Effector memory CD8-positive, alpha-beta T cell (primary cell): ENCODE results near the gene CPNE1.

Source experiments
- ATAC-seq: fragments of 150-1000 bp; cut with Tn5 transposase; replicated peaks from 2 replicates; pipeline ENCODE4 v1.10.0; 2021; ENCODE audit warnings: mild to moderate bottlenecking, moderate library complexity
- DNase-seq, 3 experiments: peaks; one replicate each; pipeline ENCODE4 v3.0.0; 2021
- H3K27ac Mint-ChIP-seq, 2 donors: one replicate each; pipeline ENCODE4 v1.8.0; 2022; ENCODE audit warnings: mild to moderate bottlenecking in 2 of 2, mixed read lengths in 2 of 2, moderate library complexity in 2 of 2
- H3K27me3 Mint-ChIP-seq, 2 donors: one replicate each; pipeline ENCODE4 v1.8.0; 2022; ENCODE audit warnings: mixed read lengths in 2 of 2
- H3K36me3 Mint-ChIP-seq: one replicate; pipeline ENCODE4 v1.8.0; 2022; ENCODE audit warnings: mild to moderate bottlenecking, moderate library complexity, mixed read lengths; ENCODE audit not compliant: insufficient read depth
- H3K4me1 Mint-ChIP-seq, 2 donors: one replicate each; pipeline ENCODE4 v1.8.0; 2022; ENCODE audit warnings: low read depth in 2 of 2, mixed read lengths in 2 of 2
- H3K4me3 Mint-ChIP-seq, 2 donors: one replicate each; pipeline ENCODE4 v1.8.0; 2022; ENCODE audit warnings: mild to moderate bottlenecking in 2 of 2, mixed read lengths in 2 of 2, moderate library complexity in 2 of 2
- H3K9me3 Mint-ChIP-seq, 2 donors: one replicate each; pipeline ENCODE4 v1.8.0; 2022; ENCODE audit warnings: mixed read lengths in 2 of 2

The CPNE1 gene

GRCh38 chr20:35602851-35603495 lies 61.7 kb downstream of the CPNE1 start:
- Mint-ChIP-seq H3K27ac (no peak overlapping the region), H3K27me3 (peaks cover 14 to 29% of the 10 kb centered on the region in 2 donors), H3K36me3 (peaks cover 3% of the 10 kb centered on the region), H3K4me1 (peaks cover 8 to 11% of the 10 kb centered on the region in 2 donors), H3K4me3 (peak overlapping the region; percentile 80 to 81), H3K9me3 (no peaks in the 10 kb centered on the region)
- DNase-seq = no peak
- ATAC-seq = no peak

GRCh38 chr20:35601990-35602389 lies 62.7 kb downstream of the CPNE1 start:
- H3K9me3 Mint-ChIP-seq = no peaks in the 10 kb centered on the region
- peaks cover 18 to 29% of the 10 kb centered on the region in 2 donors for H3K27me3 Mint-ChIP-seq
- H3K27ac Mint-ChIP-seq = no peak overlapping the region
- H3K4me3 Mint-ChIP-seq = peak overlapping the region; percentile 80 to 81
- DNase-seq = no peak
- ATAC-seq = no peak
- peaks cover 8 to 11% of the 10 kb centered on the region in 2 donors for H3K4me1 Mint-ChIP-seq
- H3K36me3 Mint-ChIP-seq = peaks cover 3% of the 10 kb centered on the region

- H3K4me3 Mint-ChIP-seq = peak overlapping the region; percentile 80 to 81
- peaks cover 3% of the 10 kb centered on the region for H3K36me3 Mint-ChIP-seq
- H3K9me3 Mint-ChIP-seq = no peaks in the 10 kb centered on the region
- peaks cover 21 to 29% of the 10 kb centered on the region in 2 donors for H3K27me3 Mint-ChIP-seq
- peaks cover 8 to 11% of the 10 kb centered on the region in 2 donors for H3K4me1 Mint-ChIP-seq
- ATAC-seq (peak; percentile 94), DNase-seq (peak; percentile 73 to 75 (median 75))
- H3K27ac Mint-ChIP-seq = peak overlapping the region; percentile 55 to 62
Observed at GRCh38 chr20:35600993-35601973, 63.4 kb downstream of the CPNE1 start.

GRCh38 chr20:35600176-35600992 lies 64.3 kb downstream of the CPNE1 start:
- Mint-ChIP-seq H3K36me3 (peaks cover 3% of the 10 kb centered on the region), H3K4me3 (peak overlapping the region; percentile 80 to 81), H3K4me1 (peaks cover 8 to 11% of the 10 kb centered on the region in 2 donors), H3K27me3 (peaks cover 21 to 29% of the 10 kb centered on the region in 2 donors), H3K9me3 (no peaks in the 10 kb centered on the region), H3K27ac (peak overlapping the region in 1 of 2 donors; percentile 55)
- DNase-seq = no peak
- ATAC-seq = no peak

- peaks cover 6 to 11% of the 10 kb centered on the region in 2 donors for H3K4me1 Mint-ChIP-seq
- H3K27me3 Mint-ChIP-seq = peaks cover 21 to 29% of the 10 kb centered on the region in 2 donors
- DNase-seq (no peak), ATAC-seq (no peak)
- no peak overlapping the region for H3K4me3 Mint-ChIP-seq
- H3K36me3 Mint-ChIP-seq = no peaks in the 10 kb centered on the region
- no peaks in the 10 kb centered on the region for H3K9me3 Mint-ChIP-seq
- H3K27ac Mint-ChIP-seq = no peak overlapping the region
Observed at GRCh38 chr20:35599776-35600120, 65.0 kb downstream of the CPNE1 start.

GRCh38 chr20:35598899-35599775 lies 65.6 kb downstream of the CPNE1 start:
- Mint-ChIP-seq H3K4me3 (no peak overlapping the region), H3K36me3 (no peaks in the 10 kb centered on the region), H3K4me1 (peaks cover 6 to 11% of the 10 kb centered on the region in 2 donors), H3K9me3 (no peaks in the 10 kb centered on the region), H3K27me3 (peaks cover 21 to 29% of the 10 kb centered on the region in 2 donors), H3K27ac (no peak overlapping the region)
- ATAC-seq (no peak), DNase-seq (no peak)

GRCh38 chr20:35598476-35598875 lies 66.2 kb downstream of the CPNE1 start:
- H3K27me3 Mint-ChIP-seq = peaks cover 21 to 29% of the 10 kb centered on the region in 2 donors
- ATAC-seq (no peak), DNase-seq (no peak)
- H3K4me1 Mint-ChIP-seq = peaks cover 6 to 11% of the 10 kb centered on the region in 2 donors
- no peaks in the 10 kb centered on the region for H3K9me3 Mint-ChIP-seq
- H3K27ac Mint-ChIP-seq = no peak overlapping the region
- H3K4me3 Mint-ChIP-seq = no peak overlapping the region
- no peaks in the 10 kb centered on the region for H3K36me3 Mint-ChIP-seq

- no peak overlapping the region for H3K27ac Mint-ChIP-seq
- H3K9me3 Mint-ChIP-seq = no peaks in the 10 kb centered on the region
- ATAC-seq (no peak), DNase-seq (no peak)
- no peak overlapping the region for H3K4me3 Mint-ChIP-seq
- peaks cover 6 to 11% of the 10 kb centered on the region in 2 donors for H3K4me1 Mint-ChIP-seq
- H3K36me3 Mint-ChIP-seq = no peaks in the 10 kb centered on the region
- peaks cover 21 to 29% of the 10 kb centered on the region in 2 donors for H3K27me3 Mint-ChIP-seq
Observed at GRCh38 chr20:35597186-35597585, 67.5 kb downstream of the CPNE1 start.

GRCh38 chr20:35595901-35596300 lies 68.8 kb downstream of the CPNE1 start:
- Mint-ChIP-seq H3K4me1 (peaks cover 4% of the 10 kb centered on the region in 2 donors), H3K36me3 (no peaks in the 10 kb centered on the region), H3K4me3 (no peak overlapping the region), H3K9me3 (no peaks in the 10 kb centered on the region), H3K27me3 (peaks cover 18 to 22% of the 10 kb centered on the region in 2 donors), H3K27ac (no peak overlapping the region)
- DNase-seq (no peak), ATAC-seq (no peak)

GRCh38 chr20:35595456-35595855 lies 69.2 kb downstream of the CPNE1 start:
- DNase-seq (no peak), ATAC-seq (no peak)
- Mint-ChIP-seq H3K9me3 (no peaks in the 10 kb centered on the region), H3K4me3 (no peak overlapping the region), H3K27ac (no peak overlapping the region), H3K4me1 (no peaks in the 10 kb centered on the region), H3K36me3 (no peaks in the 10 kb centered on the region), H3K27me3 (peaks cover 14 to 18% of the 10 kb centered on the region in 2 donors)

GRCh38 chr20:35592339-35592974 lies 72.2 kb downstream of the CPNE1 start:
- no peaks in the 10 kb centered on the region for H3K36me3 Mint-ChIP-seq
- peaks cover 0 to 7% of the 10 kb centered on the region in 2 donors for H3K27me3 Mint-ChIP-seq
- no peaks in the 10 kb centered on the region for H3K4me1 Mint-ChIP-seq
- no peak overlapping the region for H3K4me3 Mint-ChIP-seq
- no peaks in the 10 kb centered on the region for H3K9me3 Mint-ChIP-seq
- no peak overlapping the region for H3K27ac Mint-ChIP-seq
- DNase-seq (no peak), ATAC-seq (no peak)

GRCh38 chr20:35588397-35588796 lies 76.3 kb downstream of the CPNE1 start:
- Mint-ChIP-seq H3K27me3 (no peaks in the 10 kb centered on the region), H3K27ac (no peak overlapping the region), H3K36me3 (no peaks in the 10 kb centered on the region), H3K9me3 (no peaks in the 10 kb centered on the region), H3K4me3 (no peak overlapping the region), H3K4me1 (no peaks in the 10 kb centered on the region)
- DNase-seq (no peak), ATAC-seq (no peak)
